ENCODE results near the gene FAM222A.

The FAM222A gene

GRCh38 chr12:109738878-109739665 is 25.4 kb downstream of the FAM222A start:
- Histone ChIP-seq H4K20me1 (ENCODE audit: insufficient read depth, low read length) (0 out of 2 replicates have a peak, but pooled peaks cover 10% of the 10 kb centered on the region), H3K4me2 (ENCODE audit: low read length) (no peak overlapping the region), H3K9ac (ENCODE audit: low read length) (no peak overlapping the region), H3K79me2 (ENCODE audit: low read length) (no peaks in the 10 kb centered on the region), H3K27me3 (ENCODE audit: low read depth, low read length) (no peaks in the 10 kb centered on the region), H3K36me3 (replicated peaks; ENCODE audit: low read depth, low read length) (no peaks in the 10 kb centered on the region), H3K9me3 (ENCODE audit: insufficient read depth, low read length) (no peaks in the 10 kb centered on the region), H3K4me1 (ENCODE audit: low read length) (peaks cover 12% of the 10 kb centered on the region; the same call in 1 of the 2 replicates), H3K4me3 (ENCODE audit: low read length) (no peak overlapping the region), H2AFZ (ENCODE audit: low read depth, low read length) (no peak overlapping the region), H3K27ac (ENCODE audit: low read length) (no peak overlapping the region)
- no peak for TF ChIP-seq CTCF (IDR thresholded peaks at IDR 0.05; ENCODE audit: low read depth, low read length)
- TF ChIP-seq EZH2phosphoT487 (IDR thresholded peaks at IDR 0.05; ENCODE audit: low read depth) = no peak

- H3K4me2 ChIP-seq (ENCODE audit: low read length) = no peak overlapping the region
- H3K27ac ChIP-seq (ENCODE audit: low read length) = no peak overlapping the region
- no peaks in the 10 kb centered on the region for H3K9me3 ChIP-seq (ENCODE audit: insufficient read depth, low read length)
- peaks cover 12% of the 10 kb centered on the region; the same call in 1 of the 2 replicates for H3K4me1 ChIP-seq (ENCODE audit: low read length)
- no peaks in the 10 kb centered on the region for H3K27me3 ChIP-seq (ENCODE audit: low read depth, low read length)
- H3K4me3 ChIP-seq (ENCODE audit: low read length) = no peak overlapping the region
- no peaks in the 10 kb centered on the region for H3K79me2 ChIP-seq (ENCODE audit: low read length)
- H3K9ac ChIP-seq (ENCODE audit: low read length) = no peak overlapping the region
- peak; percentile 33 for TF ChIP-seq CTCF (IDR thresholded peaks at IDR 0.05; ENCODE audit: low read depth, low read length)
- no peak for TF ChIP-seq EZH2phosphoT487 (IDR thresholded peaks at IDR 0.05; ENCODE audit: low read depth)
- no peak overlapping the region for H2AFZ ChIP-seq (ENCODE audit: low read depth, low read length)
- H3K36me3 ChIP-seq (replicated peaks; ENCODE audit: low read depth, low read length) = no peaks in the 10 kb centered on the region
- H4K20me1 ChIP-seq (ENCODE audit: insufficient read depth, low read length) = 0 out of 2 replicates have a peak, but pooled peaks cover 10% of the 10 kb centered on the region
Measured at GRCh38 chr12:109739747-109740693, 26.4 kb downstream of the FAM222A start.

- no peak overlapping the region for H3K9ac ChIP-seq (ENCODE audit: low read length)
- no peaks in the 10 kb centered on the region for H3K36me3 ChIP-seq (replicated peaks; ENCODE audit: low read depth, low read length)
- no peaks in the 10 kb centered on the region for H3K27me3 ChIP-seq (ENCODE audit: low read depth, low read length)
- no peaks in the 10 kb centered on the region for H3K79me2 ChIP-seq (ENCODE audit: low read length)
- H3K4me3 ChIP-seq (ENCODE audit: low read length) = no peak overlapping the region
- H3K27ac ChIP-seq (ENCODE audit: low read length) = no peak overlapping the region
- no peaks in the 10 kb centered on the region for H3K9me3 ChIP-seq (ENCODE audit: insufficient read depth, low read length)
- no peak overlapping the region for H3K4me2 ChIP-seq (ENCODE audit: low read length)
- 0 out of 2 replicates have a peak, but pooled peaks cover 10% of the 10 kb centered on the region for H4K20me1 ChIP-seq (ENCODE audit: insufficient read depth, low read length)
- TF ChIP-seq EZH2phosphoT487 (IDR thresholded peaks at IDR 0.05; ENCODE audit: low read depth) (no peak), CTCF (IDR thresholded peaks at IDR 0.05; ENCODE audit: low read depth, low read length) (no peak)
- peaks cover 12% of the 10 kb centered on the region; the same call in 1 of the 2 replicates for H3K4me1 ChIP-seq (ENCODE audit: low read length)
- H2AFZ ChIP-seq (ENCODE audit: low read depth, low read length) = no peak overlapping the region
Measured at GRCh38 chr12:109740694-109741245, 27.1 kb downstream of the FAM222A start.

Measured in OCI-LY3 (cell line).